Epidermal melanocyte (primary cell): ENCODE data around the gene C16orf89.
"Not testable (repeated sequence)": the region's sequence is repeated elsewhere in the genome, so short reads cannot be mapped to it uniquely, and the experiment has no call there.

Experiments
- DNase-seq: peaks from one replicate; pipeline ENCODE4 v3.0.0; 2011; ENCODE audit warnings: low spot score; ENCODE audit not compliant: insufficient read length

C16orf89 gene

GRCh38 chr16:5062051-5062450 is 3.7 kb downstream of the C16orf89 start:
- DNase-seq = no peak

- no peak for DNase-seq
Measured at GRCh38 chr16:5060073-5060641, 5.6 kb downstream of the C16orf89 start.

GRCh38 chr16:5059386-5060072 is 6.2 kb downstream of the C16orf89 start:
- DNase-seq = no peak

GRCh38 chr16:5058476-5058875 is 7.3 kb downstream of the C16orf89 start:
- no peak for DNase-seq

GRCh38 chr16:5056352-5056751 is 9.4 kb downstream of the C16orf89 start:
- no peak for DNase-seq

GRCh38 chr16:5054876-5055865 is 10.6 kb downstream of the C16orf89 start:
- DNase-seq = no peak

- no peak for DNase-seq
Measured at GRCh38 chr16:5046914-5047313, 18.8 kb downstream of the C16orf89 start.

- no peak for DNase-seq
Measured at GRCh38 chr16:5045499-5046115, 20.1 kb downstream of the C16orf89 start.

GRCh38 chr16:5044581-5044980 is 21.2 kb downstream of the C16orf89 start:
- not testable (repeated sequence) for DNase-seq

- no peak for DNase-seq
Measured at GRCh38 chr16:5044011-5044540, 21.7 kb downstream of the C16orf89 start.

GRCh38 chr16:5042574-5043171 is 23.1 kb downstream of the C16orf89 start:
- DNase-seq = no peak

GRCh38 chr16:5041600-5042133 is 24.1 kb downstream of the C16orf89 start:
- no peak for DNase-seq

GRCh38 chr16:5040451-5040850 is 25.3 kb downstream of the C16orf89 start:
- no peak for DNase-seq

- DNase-seq = no peak
Measured at GRCh38 chr16:5036228-5037156, 29.3 kb downstream of the C16orf89 start.

GRCh38 chr16:5035909-5036227 is 29.9 kb downstream of the C16orf89 start:
- no peak for DNase-seq

GRCh38 chr16:5034167-5034523 is 31.6 kb downstream of the C16orf89 start:
- no peak for DNase-seq

GRCh38 chr16:5033256-5034166 is 32.2 kb downstream of the C16orf89 start, which contains the start of gene NAGPA:
Gene NAGPA, minus strand, starts transcription at chr16:5033935. Its CDS starts 21 bp downstream, at chr16:5033914.
- peak; percentile 92 for DNase-seq

GRCh38 chr16:5032748-5033167 is 33.0 kb downstream of the C16orf89 start:
- no peak for DNase-seq

- DNase-seq = no peak
Measured at GRCh38 chr16:5031601-5032000, 34.2 kb downstream of the C16orf89 start.
